ENCODE results near the gene EZR. TPM values are rescaled to one million over a fixed set of nuclear protein-coding genes. Genes with fewer than 3 reads are reported as not detected.
"Not testable (repeated sequence)": the region's sequence is repeated elsewhere in the genome, so short reads cannot be mapped to it uniquely, and the experiment has no call there.

The EZR gene
- total RNA-seq, 4 donors from 2014 or later, result 83.7 to 168 (median 144) TPM

DNA sequence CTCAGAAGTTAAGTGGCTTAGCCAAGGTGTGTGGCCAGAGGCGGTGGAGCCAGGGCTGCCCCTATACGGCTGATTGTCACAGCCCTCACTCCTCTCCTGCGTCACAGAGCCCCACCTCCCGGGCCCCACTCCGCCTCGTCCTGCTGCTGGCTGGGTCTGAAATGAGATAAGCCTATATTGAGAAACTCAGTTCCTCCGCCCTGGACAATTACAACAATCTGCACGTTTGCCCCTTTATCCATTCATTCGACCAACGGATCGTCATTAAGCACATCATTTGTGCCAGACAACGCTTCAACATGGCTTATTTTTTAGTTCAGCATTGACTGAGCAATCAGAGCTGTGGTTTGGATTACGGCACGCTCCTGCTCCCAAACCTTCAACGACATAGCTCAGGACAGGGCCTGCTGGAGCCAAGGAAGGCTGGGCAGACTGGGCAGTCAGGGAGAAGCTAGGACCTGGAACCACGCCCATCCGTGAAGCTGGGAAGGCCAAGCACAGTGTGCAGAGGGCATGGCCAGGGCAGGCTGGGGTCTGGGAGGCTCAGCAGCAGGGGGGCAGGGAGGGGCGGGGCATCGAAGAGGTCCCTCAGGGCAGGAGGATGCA lies 16.6 kb upstream of the EZR start:
- no peak for DNase-seq (ENCODE audit: low spot score in 2 of 2)
- no peaks in the 10 kb centered on the region for H3K36me3 ChIP-seq
- no peaks in the 10 kb centered on the region for H3K27me3 ChIP-seq
- no peaks in the 10 kb centered on the region for H3K9me3 ChIP-seq
- H3K4me3 ChIP-seq, result no peak overlapping the region
- peaks cover 0 to 9% (median 0%) of the 10 kb centered on the region in 4 donors for H3K4me1 ChIP-seq
- no peak for TF ChIP-seq POLR2A (IDR thresholded peaks at IDR 0.05)
- no peak overlapping the region for H3K27ac ChIP-seq
- WGBS, 2 donors, result 59% methylated on average over 19 of the region's 19 CpGs

- no peak overlapping the region for H3K27ac ChIP-seq
- H3K27me3 ChIP-seq, result no peaks in the 10 kb centered on the region
- H3K9me3 ChIP-seq, result no peaks in the 10 kb centered on the region
- WGBS, 2 donors, result 80 to 88% methylated on average over 9 of the region's 9 CpGs
- no peaks in the 10 kb centered on the region for H3K36me3 ChIP-seq
- peaks cover 0 to 9% (median 0%) of the 10 kb centered on the region in 4 donors for H3K4me1 ChIP-seq
- DNase-seq (ENCODE audit: low spot score in 2 of 2), result no peak
- TF ChIP-seq EP300 (IDR thresholded peaks at IDR 0.05) (no peak), POLR2A (IDR thresholded peaks at IDR 0.05) (no peak)
- TF ChIP-seq, protein P1, sequence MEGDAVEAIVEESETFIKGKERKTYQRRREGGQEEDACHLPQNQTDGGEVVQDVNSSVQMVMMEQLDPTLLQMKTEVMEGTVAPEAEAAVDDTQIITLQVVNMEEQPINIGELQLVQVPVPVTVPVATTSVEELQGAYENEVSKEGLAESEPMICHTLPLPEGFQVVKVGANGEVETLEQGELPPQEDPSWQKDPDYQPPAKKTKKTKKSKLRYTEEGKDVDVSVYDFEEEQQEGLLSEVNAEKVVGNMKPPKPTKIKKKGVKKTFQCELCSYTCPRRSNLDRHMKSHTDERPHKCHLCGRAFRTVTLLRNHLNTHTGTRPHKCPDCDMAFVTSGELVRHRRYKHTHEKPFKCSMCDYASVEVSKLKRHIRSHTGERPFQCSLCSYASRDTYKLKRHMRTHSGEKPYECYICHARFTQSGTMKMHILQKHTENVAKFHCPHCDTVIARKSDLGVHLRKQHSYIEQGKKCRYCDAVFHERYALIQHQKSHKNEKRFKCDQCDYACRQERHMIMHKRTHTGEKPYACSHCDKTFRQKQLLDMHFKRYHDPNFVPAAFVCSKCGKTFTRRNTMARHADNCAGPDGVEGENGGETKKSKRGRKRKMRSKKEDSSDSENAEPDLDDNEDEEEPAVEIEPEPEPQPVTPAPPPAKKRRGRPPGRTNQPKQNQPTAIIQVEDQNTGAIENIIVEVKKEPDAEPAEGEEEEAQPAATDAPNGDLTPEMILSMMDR (IDR thresholded peaks at IDR 0.05), result no peak
- no peak overlapping the region for H3K4me3 ChIP-seq
Observed at GRCh38 chr6:158834675-158835385, 15.7 kb upstream of the EZR start.

GRCh38 chr6:158832807-158833206 lies 13.6 kb upstream of the EZR start:
- not testable (repeated sequence) for H3K27me3 ChIP-seq; H3K4me1 ChIP-seq; DNase-seq (ENCODE audit: low spot score in 2 of 2); H3K27ac ChIP-seq; H3K4me3 ChIP-seq; H3K9me3 ChIP-seq; H3K36me3 ChIP-seq
- WGBS, 2 donors, result 90 to 91% methylated on average over 9 of the region's 9 CpGs

DNA sequence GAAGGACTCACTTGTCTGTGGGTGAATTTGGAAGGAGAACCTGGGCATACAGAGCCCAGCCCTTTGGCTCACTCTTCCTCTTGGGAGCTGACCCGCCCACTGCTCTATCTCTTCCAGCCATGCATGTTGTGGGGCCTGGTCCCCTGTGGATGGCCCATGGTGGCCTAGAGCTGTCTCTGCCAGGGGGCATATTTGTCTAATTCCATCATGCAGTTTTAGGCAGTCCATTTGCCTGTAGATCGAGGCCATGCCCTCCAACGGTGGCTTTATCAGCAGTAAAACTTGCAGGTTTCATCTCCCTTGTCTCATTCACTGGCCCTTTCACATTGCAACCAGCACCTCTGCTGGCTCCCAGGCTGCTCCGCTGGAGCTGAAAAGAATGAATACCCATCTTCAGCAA lies 12.9 kb upstream of the EZR start:
- Histone ChIP-seq H3K9me3 (no peaks in the 10 kb centered on the region), H3K4me3 (no peak overlapping the region), H3K27me3 (no peaks in the 10 kb centered on the region), H3K4me1 (peaks cover 0 to 9% (median 0%) of the 10 kb centered on the region in 4 donors), H3K27ac (no peak overlapping the region), H3K36me3 (no peaks in the 10 kb centered on the region)
- TF ChIP-seq POLR2A (IDR thresholded peaks at IDR 0.05) (no peak), EP300 (IDR thresholded peaks at IDR 0.05) (no peak)
- TF ChIP-seq, protein P1 (IDR thresholded peaks at IDR 0.05), result no peak
- 78 to 89% methylated on average over 4 of the region's 4 CpGs for WGBS, 2 donors
- DNase-seq (ENCODE audit: low spot score in 2 of 2), result no peak

DNA sequence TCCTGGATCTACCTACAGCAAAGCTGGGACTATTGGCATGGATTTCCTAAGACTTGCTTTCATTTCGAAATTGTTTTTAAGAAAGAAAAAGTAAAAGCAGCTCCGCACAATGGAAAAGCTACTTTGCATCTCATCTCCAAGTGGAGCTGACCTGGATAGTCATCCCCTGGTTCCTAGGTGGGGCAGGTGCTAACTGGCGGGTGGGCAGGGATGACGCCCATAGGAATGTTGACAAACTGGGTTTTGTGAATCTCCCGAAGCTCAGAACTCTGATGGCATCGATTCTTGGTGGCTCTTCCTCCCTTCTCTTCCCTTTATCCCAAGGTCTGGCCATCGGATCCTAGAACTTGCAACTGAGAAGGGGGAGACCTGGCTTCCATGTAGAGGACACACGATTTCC lies 12.4 kb upstream of the EZR start:
- Histone ChIP-seq H3K4me3 (no peak overlapping the region), H3K27ac (no peak overlapping the region), H3K4me1 (peaks cover 0 to 9% (median 0%) of the 10 kb centered on the region in 4 donors), H3K9me3 (no peaks in the 10 kb centered on the region), H3K36me3 (no peaks in the 10 kb centered on the region), H3K27me3 (no peaks in the 10 kb centered on the region)
- TF ChIP-seq EP300 (IDR thresholded peaks at IDR 0.05) (no peak), POLR2A (IDR thresholded peaks at IDR 0.05) (no peak)
- TF ChIP-seq, protein P1 (IDR thresholded peaks at IDR 0.05), result no peak
- no peak for DNase-seq (ENCODE audit: low spot score in 2 of 2)
- 95 to 97% methylated on average over 8 of the region's 8 CpGs for WGBS, 2 donors

DNA sequence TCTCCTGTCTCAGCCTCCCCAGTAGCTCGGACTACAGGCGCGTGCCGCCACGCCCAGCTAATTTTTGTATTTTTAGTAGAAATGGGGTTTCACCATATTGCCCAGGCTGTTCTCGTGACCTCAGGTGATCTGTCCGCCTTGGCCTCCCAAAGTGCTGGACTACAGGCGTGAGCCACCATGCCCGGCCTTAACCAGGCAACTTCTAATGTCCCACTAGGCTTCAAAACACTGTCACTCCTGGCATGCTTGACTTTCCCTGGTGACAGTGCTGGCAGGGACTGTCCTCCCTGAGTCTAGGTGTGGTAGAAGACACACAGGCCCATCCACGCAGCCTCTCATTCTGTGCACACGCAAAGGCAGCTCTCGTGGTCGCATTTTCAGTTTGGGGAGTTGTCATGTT lies 11.6 kb upstream of the EZR start:
- WGBS, 2 donors, result 89 to 98% methylated on average over 13 of the region's 13 CpGs
- DNase-seq (ENCODE audit: low spot score in 2 of 2), result no peak
- Histone ChIP-seq H3K27ac (no peak overlapping the region), H3K27me3 (no peaks in the 10 kb centered on the region), H3K4me1 (peaks cover 0 to 5% (median 0%) of the 10 kb centered on the region in 4 donors), H3K36me3 (no peaks in the 10 kb centered on the region), H3K4me3 (no peak overlapping the region), H3K9me3 (no peaks in the 10 kb centered on the region)
- no peak for TF ChIP-seq POLR2A (IDR thresholded peaks at IDR 0.05)
- TF ChIP-seq EP300 (IDR thresholded peaks at IDR 0.05), result no peak
- TF ChIP-seq, protein P1 (IDR thresholded peaks at IDR 0.05), result no peak

All from tibial nerve (tissue), 4 donors.